ENCODE data around the gene ZNF358. TPM values are rescaled to one million over a fixed set of nuclear protein-coding genes. Genes with fewer than 3 reads are reported as not detected.

The ZNF358 gene
- polyA plus RNA-seq, 3 donors = 0.41 to 8.6 (median 1.0) TPM

DNA sequence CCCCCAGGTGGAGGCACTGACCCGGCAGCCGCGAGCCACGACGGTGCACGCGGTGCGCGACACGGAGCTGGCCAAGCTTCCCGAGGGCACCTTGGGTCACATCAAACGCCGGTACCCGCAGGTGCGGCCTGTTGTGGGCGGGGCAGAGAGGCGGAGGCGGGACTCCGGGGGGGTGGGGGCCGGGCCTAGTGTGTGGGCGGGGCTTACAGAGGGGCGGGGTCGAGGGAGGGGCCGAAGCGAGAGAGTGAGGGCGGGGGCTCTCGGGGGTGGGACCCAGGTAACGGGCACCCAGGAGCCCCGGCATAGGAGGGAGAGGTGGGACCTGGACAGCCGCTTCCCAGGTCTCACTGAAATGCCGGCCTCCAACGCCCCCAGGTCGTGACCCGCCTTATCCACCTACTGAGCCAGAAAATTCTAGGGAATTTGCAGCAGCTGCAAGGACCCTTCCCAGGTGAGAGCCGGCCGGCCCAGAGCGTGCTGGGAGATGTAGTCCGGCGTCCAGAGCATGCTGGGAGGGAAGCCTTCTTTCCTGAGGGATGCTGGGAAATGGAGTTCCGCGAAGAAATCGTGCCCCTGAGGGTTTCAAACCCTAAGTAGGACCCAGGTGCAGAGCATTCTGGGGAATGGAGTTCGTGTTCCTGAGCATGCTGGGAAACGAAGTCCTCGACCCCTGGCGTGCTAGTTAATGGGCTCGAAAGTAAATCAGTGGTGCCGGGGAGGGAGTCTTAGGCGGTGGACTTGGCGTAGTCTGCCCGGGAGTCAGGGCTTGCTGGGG, 35.3 kb downstream of the ZNF358 start:
- peaks cover 48 to 63% of the 10 kb centered on the region in 2 donors for H3K36me3 ChIP-seq (replicated peaks in 1 of 2; ENCODE audit: control insufficient read depth in 1 of 2, insufficient read depth in 2 of 2, low read length in 2 of 2)

DNA sequence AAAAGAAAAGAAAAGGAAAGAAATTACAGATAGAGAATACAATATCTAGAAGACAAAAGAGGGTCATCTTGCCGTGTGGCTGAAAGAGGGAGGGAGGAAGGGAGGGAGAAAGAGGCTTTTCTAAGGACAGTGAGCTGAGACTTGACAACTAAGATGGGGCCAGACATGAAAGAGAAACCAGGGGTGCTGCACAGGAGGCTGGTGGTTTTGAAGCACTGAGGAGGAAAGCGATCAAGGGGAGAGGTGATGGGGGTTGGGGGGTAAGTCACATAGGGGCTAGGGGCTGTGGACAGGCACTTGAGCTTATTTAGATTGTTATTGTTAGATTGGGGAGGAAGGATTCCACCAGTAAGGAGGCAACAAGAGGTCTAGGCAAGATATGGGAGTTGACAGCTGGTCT, 36.9 kb downstream of the ZNF358 start:
- H3K79me2 ChIP-seq (ENCODE audit: insufficient read depth, low read length) = no peaks in the 10 kb centered on the region
- no peak for DNase-seq
- no peak overlapping the region for H3K4me3 ChIP-seq (replicated peaks in 1 of 3; ENCODE audit: low read depth in 2 of 3, low read length in 3 of 3)
- H3K4me2 ChIP-seq (replicated peaks; ENCODE audit: extremely low read depth, low read length, poor library complexity, severe bottlenecking) = no peak overlapping the region
- H3K4me1 Mint-ChIP-seq = peaks cover 4% of the 10 kb centered on the region
- H3K27me3 Mint-ChIP-seq (ENCODE audit: low read depth in 3 of 3) = peaks cover 0 to 2% (median 0%) of the 10 kb centered on the region in 3 donors
- WGBS (ENCODE audit: insufficient coverage) = 0% methylated on average over 1 of the region's 2 CpGs
- intact Hi-C loops (cut with micrococcal nuclease) = no loop called here
- H3K9me3 ChIP-seq (replicated peaks in 1 of 2; ENCODE audit: control insufficient read depth in 1 of 2, insufficient read depth in 1 of 2, low read length in 2 of 2) = no peaks in the 10 kb centered on the region
- peaks cover 0 to 1% (median 0%) of the 10 kb centered on the region in 7 donors for H3K9me3 Mint-ChIP-seq
- H4K20me1 ChIP-seq (ENCODE audit: insufficient read depth, low read length) = peaks cover 18% of the 10 kb centered on the region
- no peaks in the 10 kb centered on the region for H3K27me3 ChIP-seq (ENCODE audit: control insufficient read depth in 2 of 2, insufficient read depth in 2 of 2, low read length in 2 of 2)
- no peak overlapping the region for H3K4me3 Mint-ChIP-seq
- peaks cover 62 to 79% of the 10 kb centered on the region in 2 donors for H3K36me3 ChIP-seq (replicated peaks in 1 of 2; ENCODE audit: control insufficient read depth in 1 of 2, insufficient read depth in 2 of 2, low read length in 2 of 2)
- no peak overlapping the region for H3K27ac ChIP-seq (ENCODE audit: low read depth in 1 of 2, low read length in 2 of 2)
- H3K27ac Mint-ChIP-seq = peak overlapping the region in 4 of 7 donors; percentile 21 to 73 (median 50)
- H2AFZ ChIP-seq (ENCODE audit: insufficient read depth, low read depth, low read length, poor library complexity, severe bottlenecking) = no peak overlapping the region
- no peak overlapping the region for H3K9ac ChIP-seq (ENCODE audit: insufficient read depth, low read length, poor library complexity, severe bottlenecking)
- peaks cover 73 to 86% of the 10 kb centered on the region in 2 donors for H3K36me3 Mint-ChIP-seq
- TF ChIP-seq, protein P1, sequence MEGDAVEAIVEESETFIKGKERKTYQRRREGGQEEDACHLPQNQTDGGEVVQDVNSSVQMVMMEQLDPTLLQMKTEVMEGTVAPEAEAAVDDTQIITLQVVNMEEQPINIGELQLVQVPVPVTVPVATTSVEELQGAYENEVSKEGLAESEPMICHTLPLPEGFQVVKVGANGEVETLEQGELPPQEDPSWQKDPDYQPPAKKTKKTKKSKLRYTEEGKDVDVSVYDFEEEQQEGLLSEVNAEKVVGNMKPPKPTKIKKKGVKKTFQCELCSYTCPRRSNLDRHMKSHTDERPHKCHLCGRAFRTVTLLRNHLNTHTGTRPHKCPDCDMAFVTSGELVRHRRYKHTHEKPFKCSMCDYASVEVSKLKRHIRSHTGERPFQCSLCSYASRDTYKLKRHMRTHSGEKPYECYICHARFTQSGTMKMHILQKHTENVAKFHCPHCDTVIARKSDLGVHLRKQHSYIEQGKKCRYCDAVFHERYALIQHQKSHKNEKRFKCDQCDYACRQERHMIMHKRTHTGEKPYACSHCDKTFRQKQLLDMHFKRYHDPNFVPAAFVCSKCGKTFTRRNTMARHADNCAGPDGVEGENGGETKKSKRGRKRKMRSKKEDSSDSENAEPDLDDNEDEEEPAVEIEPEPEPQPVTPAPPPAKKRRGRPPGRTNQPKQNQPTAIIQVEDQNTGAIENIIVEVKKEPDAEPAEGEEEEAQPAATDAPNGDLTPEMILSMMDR (IDR thresholded peaks at IDR 0.05) = no peak
- no peaks in the 10 kb centered on the region for H3K4me1 ChIP-seq (ENCODE audit: control insufficient read depth in 1 of 2, insufficient read depth in 2 of 2, low read length in 2 of 2)

More for the DNA sequence above, 35.3 kb downstream of the ZNF358 start:
- no peak overlapping the region for H2AFZ ChIP-seq (ENCODE audit: insufficient read depth, low read depth, low read length, poor library complexity, severe bottlenecking)
- H3K9ac ChIP-seq (ENCODE audit: insufficient read depth, low read length, poor library complexity, severe bottlenecking) = no peak overlapping the region
- H3K79me2 ChIP-seq (ENCODE audit: insufficient read depth, low read length) = no peaks in the 10 kb centered on the region
- Mint-ChIP-seq H3K4me1 (peaks cover 11% of the 10 kb centered on the region), H3K27me3 (ENCODE audit: low read depth in 3 of 3) (peaks cover 0 to 2% (median 0%) of the 10 kb centered on the region in 3 donors), H3K4me3 (no peak overlapping the region), H3K27ac (peak overlapping the region in 5 of 7 donors; percentile 15 to 75 (median 55)), H3K36me3 (peaks cover 63 to 79% of the 10 kb centered on the region in 2 donors), H3K9me3 (peaks cover 0 to 1% (median 0%) of the 10 kb centered on the region in 7 donors)
- H3K9me3 ChIP-seq (replicated peaks in 1 of 2; ENCODE audit: control insufficient read depth in 1 of 2, insufficient read depth in 1 of 2, low read length in 2 of 2) = no peaks in the 10 kb centered on the region
- WGBS (ENCODE audit: insufficient coverage) = 66% methylated on average over 27 of the region's 51 CpGs
- H3K4me3 ChIP-seq (replicated peaks in 1 of 3; ENCODE audit: low read depth in 2 of 3, low read length in 3 of 3) = no peak overlapping the region
- H3K4me1 ChIP-seq (ENCODE audit: control insufficient read depth in 1 of 2, insufficient read depth in 2 of 2, low read length in 2 of 2) = peaks cover 5 to 8% of the 10 kb centered on the region in 2 donors
- TF ChIP-seq, protein P1 (IDR thresholded peaks at IDR 0.05) = no peak
- intact Hi-C loops (cut with micrococcal nuclease) = no loop called here
- DNase-seq = no peak
- no peak overlapping the region for H3K27ac ChIP-seq (ENCODE audit: low read depth in 1 of 2, low read length in 2 of 2)
- H3K4me2 ChIP-seq (replicated peaks; ENCODE audit: extremely low read depth, low read length, poor library complexity, severe bottlenecking) = no peak overlapping the region
- H4K20me1 ChIP-seq (ENCODE audit: insufficient read depth, low read length) = peaks cover 18% of the 10 kb centered on the region
- no peaks in the 10 kb centered on the region for H3K27me3 ChIP-seq (ENCODE audit: control insufficient read depth in 2 of 2, insufficient read depth in 2 of 2, low read length in 2 of 2)

Data from CD14-positive monocyte (primary cell).